Thymus (tissue), 11 donors: ENCODE data around the gene OR2W3. TPM values are rescaled to one million over a fixed set of nuclear protein-coding genes. Genes with fewer than 3 reads are reported as not detected.

Experiments
- DNase-seq, 9 donors: peaks; one replicate each; pipeline ENCODE4 v3.0.0-alpha.2; 2013; ENCODE audit warnings: low spot score in 9 of 9, low read depth in 6 of 9, missing footprints in 1 of 9
- H3K27ac ChIP-seq, 2 donors: one replicate each; pipeline ENCODE4 v1.5.1; 2013; ENCODE audit warnings: control low read depth in 1 of 2, low read depth in 1 of 2, low read length in 1 of 2, mild to moderate bottlenecking in 1 of 2, moderate library complexity in 1 of 2
- H3K27me3 ChIP-seq, 2 donors: one replicate each; pipeline ENCODE4 v1.5.1; 2013; ENCODE audit warnings: low read length in 1 of 2; ENCODE audit not compliant: control insufficient read depth in 2 of 2, insufficient read depth in 1 of 2
- H3K36me3 ChIP-seq, 2 donors: one replicate each; pipeline ENCODE4 v1.5.1; 2013; ENCODE audit warnings: low read length in 1 of 2, mild to moderate bottlenecking in 1 of 2, moderate library complexity in 1 of 2; ENCODE audit not compliant: control insufficient read depth in 2 of 2, insufficient read depth in 2 of 2
- H3K4me1 ChIP-seq, 2 donors: one replicate each; pipeline ENCODE4 v1.5.1; 2013; ENCODE audit warnings: low read length in 2 of 2; ENCODE audit not compliant: control insufficient read depth in 2 of 2, insufficient read depth in 2 of 2
- H3K4me3 ChIP-seq, 2 donors: one replicate each; pipeline ENCODE4 v1.5.1; 2013; ENCODE audit warnings: low read length in 2 of 2, control low read depth in 1 of 2, mild to moderate bottlenecking in 1 of 2
- H3K9me3 ChIP-seq, 2 donors: one replicate each; pipeline ENCODE4 v1.5.1; 2013; ENCODE audit warnings: low read length in 1 of 2, mild to moderate bottlenecking in 1 of 2; ENCODE audit not compliant: control insufficient read depth in 2 of 2, insufficient read depth in 1 of 2
- WGBS: extraction: QIAGEN DNeasy Blood & Tissue Kit; methylation state at CpG from one replicate; pipeline ENCODE4 v1.1.7; 2013; 5-methylcytosine and 5-hydroxymethylcytosine counted together
- polyA plus RNA-seq: library from polyadenylated mRNA; stranded (reverse); fragments of 200-250 nt; gene quantifications from one replicate; pipeline ENCODE4 v1.2.3, GENCODE V29; 2013
- total RNA-seq: library from RNA; stranded (reverse); fragments of 120-200 nt; gene quantifications from one replicate; pipeline ENCODE4 v1.2.4, GENCODE V29; 2013
- donor health status: healthy.

The OR2W3 gene
- total and polyA plus RNA-seq, 2 donors, result 0.09 TPM

DNA sequence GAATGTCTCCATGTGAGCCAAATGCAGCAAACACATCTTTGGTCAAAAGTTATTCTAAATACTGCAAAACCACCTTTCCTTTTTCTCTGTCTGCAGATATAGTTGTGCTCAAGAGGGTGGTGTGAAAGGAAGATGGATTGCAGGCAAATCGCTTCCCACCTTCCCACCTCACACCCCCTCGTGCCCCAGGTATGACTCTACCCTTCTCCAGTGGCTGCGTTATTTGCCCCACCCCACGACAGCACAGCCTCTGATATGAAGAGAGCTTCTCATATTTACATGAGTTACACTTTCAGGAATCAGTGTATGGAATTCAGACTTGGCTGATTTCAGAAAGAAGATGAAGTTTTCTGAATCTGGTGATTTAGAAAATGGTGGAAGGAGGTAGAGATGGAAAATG is 32.6 kb upstream of the OR2W3 start:
- 93% methylated on average over 4 of the region's 4 CpGs for WGBS
- H3K4me1 ChIP-seq, result peaks cover 0 to 5% of the 10 kb centered on the region in 2 donors
- H3K27me3 ChIP-seq, result peaks cover 0 to 11% of the 10 kb centered on the region in 2 donors
- no peak for DNase-seq
- H3K4me3 ChIP-seq, result no peak overlapping the region
- no peak overlapping the region for H3K27ac ChIP-seq
- no peaks in the 10 kb centered on the region for H3K36me3 ChIP-seq
- no peaks in the 10 kb centered on the region for H3K9me3 ChIP-seq

DNA sequence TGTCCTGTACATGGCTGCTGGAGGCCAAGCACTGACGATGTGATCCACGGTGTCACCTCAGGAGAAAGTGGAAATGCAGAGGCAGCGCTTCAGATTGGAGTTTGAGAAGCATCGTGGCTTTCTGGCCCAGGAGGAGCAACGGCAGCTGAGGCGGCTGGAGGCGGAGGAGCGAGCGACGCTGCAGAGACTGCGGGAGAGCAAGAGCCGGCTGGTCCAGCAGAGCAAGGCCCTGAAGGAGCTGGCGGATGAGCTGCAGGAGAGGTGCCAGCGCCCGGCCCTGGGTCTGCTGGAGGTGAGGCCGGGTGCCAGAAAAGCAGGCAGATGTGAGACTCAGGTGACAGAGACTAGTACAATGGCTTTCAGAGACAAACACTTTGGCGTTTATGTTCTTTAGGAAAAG is 30.7 kb upstream of the OR2W3 start:
- no peaks in the 10 kb centered on the region for H3K36me3 ChIP-seq
- H3K4me3 ChIP-seq, result no peak overlapping the region
- WGBS, result 95% methylated on average over 17 of the region's 17 CpGs
- H3K27me3 ChIP-seq, result no peaks in the 10 kb centered on the region
- H3K27ac ChIP-seq, result no peak overlapping the region
- H3K9me3 ChIP-seq, result no peaks in the 10 kb centered on the region
- DNase-seq, result no peak
- no peaks in the 10 kb centered on the region for H3K4me1 ChIP-seq

DNA sequence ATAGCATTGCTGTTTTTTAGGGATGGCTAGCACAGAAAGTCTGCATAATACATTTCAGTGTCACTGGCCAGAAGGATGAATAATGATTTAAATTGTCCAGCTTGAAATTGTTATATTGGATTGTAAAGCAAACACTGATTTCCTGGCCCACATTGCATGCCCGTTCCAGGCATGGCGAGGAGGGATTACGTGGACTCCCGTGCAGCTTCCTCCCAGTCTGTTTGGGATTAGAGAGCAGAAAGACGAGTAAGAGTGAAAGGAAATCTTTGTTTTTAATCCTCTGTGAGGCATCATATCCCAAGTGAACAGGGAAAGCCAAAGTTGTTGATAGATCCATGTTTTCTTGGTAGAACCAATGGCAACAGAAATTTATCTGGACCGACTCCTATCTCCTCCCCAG is 30.0 kb upstream of the OR2W3 start:
- Histone ChIP-seq H3K9me3 (peaks cover 0 to 3% of the 10 kb centered on the region in 2 donors), H3K27me3 (no peaks in the 10 kb centered on the region), H3K4me1 (no peaks in the 10 kb centered on the region), H3K4me3 (no peak overlapping the region), H3K36me3 (no peaks in the 10 kb centered on the region), H3K27ac (no peak overlapping the region)
- DNase-seq, result no peak
- WGBS, result 98% methylated on average over 6 of the region's 6 CpGs

DNA sequence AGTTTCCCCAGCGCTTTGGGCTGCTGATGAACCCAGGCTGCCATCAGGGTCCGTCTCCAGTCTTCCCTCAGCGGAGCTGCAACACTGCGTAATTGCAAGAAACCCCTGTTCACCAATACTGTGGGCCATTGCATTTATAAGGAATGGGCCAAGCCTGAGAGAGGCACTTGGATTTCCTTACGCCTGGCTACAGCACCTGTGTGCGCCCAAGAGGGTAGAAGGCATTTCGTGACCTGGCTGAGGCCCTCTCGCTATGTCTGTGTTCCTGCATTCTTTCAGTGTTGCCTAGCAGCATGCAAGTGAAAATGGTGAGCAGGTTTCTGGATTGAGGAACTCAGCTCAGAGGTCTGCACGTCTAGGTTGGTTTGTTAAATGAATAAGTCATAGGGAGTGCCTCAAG is 12.0 kb upstream of the OR2W3 start:
- H3K27me3 ChIP-seq, result no peaks in the 10 kb centered on the region
- no peaks in the 10 kb centered on the region for H3K9me3 ChIP-seq
- no peak overlapping the region for H3K4me3 ChIP-seq
- H3K36me3 ChIP-seq, result no peaks in the 10 kb centered on the region
- H3K27ac ChIP-seq, result no peak overlapping the region
- no peak for DNase-seq
- WGBS, result 96% methylated on average over 9 of the region's 9 CpGs
- H3K4me1 ChIP-seq, result no peaks in the 10 kb centered on the region

DNA sequence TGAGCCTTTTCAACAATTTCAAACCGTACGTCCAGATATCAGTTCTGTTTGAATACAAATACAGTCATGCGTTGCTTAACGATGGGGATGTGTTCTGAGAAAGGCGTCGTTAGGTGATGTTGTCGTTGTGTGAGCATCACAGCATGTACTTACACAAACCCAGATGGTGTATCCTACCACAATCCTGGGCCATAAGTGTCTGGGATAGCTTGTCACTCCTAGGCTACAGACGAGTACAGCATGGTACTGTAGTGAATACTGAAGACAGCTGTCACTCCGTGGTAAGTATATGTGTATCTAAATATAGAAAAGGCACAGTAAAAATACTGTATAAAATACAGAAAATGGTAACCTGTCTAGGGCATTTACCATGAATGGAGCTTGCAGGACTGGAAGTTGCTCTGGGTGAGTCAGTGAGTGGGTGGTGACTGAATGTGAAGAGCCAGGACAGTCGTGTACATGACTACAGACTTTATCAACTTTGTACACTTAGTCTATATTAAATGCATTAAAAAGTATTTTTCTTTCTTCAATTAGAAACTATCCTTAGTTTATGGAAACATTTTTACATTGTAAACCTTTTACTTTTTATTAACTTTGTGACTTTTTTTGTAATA is 10.5 kb upstream of the OR2W3 start:
- WGBS, result 96% methylated on average over 10 of the region's 10 CpGs
- Histone ChIP-seq H3K9me3 (no peaks in the 10 kb centered on the region), H3K27ac (no peak overlapping the region), H3K4me3 (no peak overlapping the region), H3K27me3 (no peaks in the 10 kb centered on the region), H3K36me3 (no peaks in the 10 kb centered on the region), H3K4me1 (no peaks in the 10 kb centered on the region)
- DNase-seq, result no peak

DNA sequence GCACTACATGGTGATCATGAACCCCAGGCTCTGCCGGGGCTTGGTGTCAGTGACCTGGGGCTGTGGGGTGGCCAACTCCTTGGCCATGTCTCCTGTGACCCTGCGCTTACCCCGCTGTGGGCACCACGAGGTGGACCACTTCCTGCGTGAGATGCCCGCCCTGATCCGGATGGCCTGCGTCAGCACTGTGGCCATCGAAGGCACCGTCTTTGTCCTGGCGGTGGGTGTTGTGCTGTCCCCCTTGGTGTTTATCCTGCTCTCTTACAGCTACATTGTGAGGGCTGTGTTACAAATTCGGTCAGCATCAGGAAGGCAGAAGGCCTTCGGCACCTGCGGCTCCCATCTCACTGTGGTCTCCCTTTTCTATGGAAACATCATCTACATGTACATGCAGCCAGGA is 589 bp downstream of the OR2W3 start:
- Histone ChIP-seq H3K27me3 (no peaks in the 10 kb centered on the region), H3K27ac (no peak overlapping the region), H3K36me3 (no peaks in the 10 kb centered on the region), H3K4me1 (no peaks in the 10 kb centered on the region), H3K9me3 (peaks cover 0 to 14% of the 10 kb centered on the region in 2 donors), H3K4me3 (no peak overlapping the region)
- 90% methylated on average over 14 of the region's 14 CpGs for WGBS
- no peak for DNase-seq

DNA sequence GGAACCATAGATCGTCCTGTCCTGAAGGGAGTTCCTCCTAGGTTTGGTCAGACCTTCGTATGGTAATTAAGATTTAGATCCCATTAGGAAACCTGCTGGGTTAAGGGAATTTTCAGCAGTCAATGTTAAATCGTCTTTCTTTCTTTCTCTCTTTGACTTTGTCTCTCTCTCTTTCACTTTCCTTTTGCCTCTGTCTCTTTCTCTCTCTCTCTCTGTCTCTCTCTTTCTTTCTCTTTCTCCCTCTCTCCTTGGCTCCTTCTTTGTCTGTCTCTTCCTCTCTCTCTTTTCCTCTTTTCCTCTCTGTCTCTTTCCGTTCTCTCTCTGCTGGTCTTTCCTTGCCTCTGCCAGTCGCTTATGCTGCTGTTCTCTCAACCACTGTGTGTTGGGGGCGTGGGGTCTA is 8.7 kb downstream of the OR2W3 start:
- Histone ChIP-seq H3K27me3 (no peaks in the 10 kb centered on the region), H3K27ac (no peak overlapping the region), H3K36me3 (no peaks in the 10 kb centered on the region), H3K4me1 (no peaks in the 10 kb centered on the region), H3K4me3 (no peak overlapping the region), H3K9me3 (peaks cover 0 to 6% of the 10 kb centered on the region in 2 donors)
- no peak for DNase-seq
- 98% methylated on average over 6 of the region's 6 CpGs for WGBS

DNA sequence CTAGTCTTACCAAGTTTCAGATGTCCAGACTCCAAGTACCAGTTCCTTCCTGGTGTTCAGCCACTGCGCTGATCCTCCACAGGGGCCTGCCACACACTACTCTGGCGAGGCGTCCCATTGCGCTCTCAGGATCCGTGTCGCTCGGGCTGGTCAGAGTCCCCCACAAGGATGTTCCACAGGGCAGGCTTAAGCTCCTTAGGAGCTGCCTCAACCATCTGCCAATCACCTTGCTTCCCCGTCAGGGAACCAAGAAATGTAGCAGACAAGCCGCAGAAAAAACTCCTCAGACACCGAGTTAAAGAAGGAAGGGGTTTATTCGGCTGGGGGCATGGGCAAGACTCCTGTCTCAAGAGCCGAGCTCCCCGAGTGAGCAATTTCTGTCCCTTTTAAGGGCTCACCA is 9.8 kb downstream of the OR2W3 start:
- no peak for DNase-seq
- no peak overlapping the region for H3K27ac ChIP-seq
- H3K9me3 ChIP-seq, result peaks cover 0 to 6% of the 10 kb centered on the region in 2 donors
- no peak overlapping the region for H3K4me3 ChIP-seq
- 88% methylated on average over 13 of the region's 13 CpGs for WGBS
- H3K27me3 ChIP-seq, result no peaks in the 10 kb centered on the region
- H3K4me1 ChIP-seq, result no peaks in the 10 kb centered on the region
- no peaks in the 10 kb centered on the region for H3K36me3 ChIP-seq

DNA sequence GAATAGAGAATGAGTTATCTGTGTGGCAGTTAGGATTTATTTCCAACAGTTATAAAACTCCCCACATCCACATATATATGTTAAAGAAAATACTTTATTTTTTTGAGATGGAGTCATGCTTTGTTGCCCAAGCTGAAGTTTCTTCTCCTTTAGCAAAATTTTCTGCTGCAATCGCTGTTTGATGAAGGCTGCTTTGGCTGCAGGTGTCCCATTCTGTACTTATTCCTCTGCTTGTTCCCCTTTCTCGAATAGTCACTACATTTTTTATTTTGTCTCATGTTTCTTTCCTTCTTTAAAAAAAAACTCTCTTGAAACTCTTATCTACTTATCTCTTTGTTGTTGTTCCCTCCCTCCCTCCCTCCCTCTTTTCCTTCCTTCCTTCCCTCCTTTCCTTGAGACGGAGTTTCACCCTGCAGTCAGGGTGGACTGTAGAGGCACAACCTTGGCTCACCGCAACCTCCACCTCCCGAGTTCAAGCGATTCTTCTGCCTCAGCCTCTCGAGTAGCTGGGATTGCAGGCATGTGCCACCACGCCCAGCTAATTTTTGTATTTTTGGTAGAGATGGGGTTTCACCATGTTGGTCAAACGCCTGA is 10.6 kb downstream of the OR2W3 start:
- 17% methylated on average over 9 of the region's 9 CpGs for WGBS
- Histone ChIP-seq H3K4me1 (no peaks in the 10 kb centered on the region), H3K4me3 (peak overlapping the region in 1 of 2 donors; percentile 50), H3K27ac (no peak overlapping the region), H3K27me3 (no peaks in the 10 kb centered on the region), H3K9me3 (peaks cover 0 to 6% of the 10 kb centered on the region in 2 donors), H3K36me3 (no peaks in the 10 kb centered on the region)
- DNase-seq, result peak in 2 of 9 donors; percentile 0 to 9
